ENCODE measurements around the gene LHFPL6.

- TF ChIP-seq CTCF (IDR thresholded peaks at IDR 0.05; ENCODE audit: borderline replicate concordance, extremely low read depth, low read length, poor library complexity, severe bottlenecking) (no peak), EZH2 (IDR thresholded peaks at IDR 0.05; ENCODE audit: borderline replicate concordance, low read depth, low read length, severe bottlenecking) (no peak)
Measured at GRCh38 chr13:39462428-39462827, 140.6 kb downstream of the LHFPL6 start.
